HAP-1 (cell line): ENCODE results near the gene IREB2.
"Not testable (repeated sequence)": the region's sequence is repeated elsewhere in the genome, so short reads cannot be mapped to it uniquely, and the experiment has no call there.

Source experiments
- DNase-seq, 2 experiments: peaks; one replicate each; pipeline ENCODE4 v3.0.0-alpha.2; 2016 to 2020; ENCODE audit warnings: low spot score in 2 of 2
- H3K27me3 ChIP-seq: fragments of 250-450 bp; sonication (Bioruptor Pico); 2 replicates; pipeline ENCODE4 v1.5.1; 2020; ENCODE audit warnings: low read depth, mild to moderate bottlenecking, moderate library complexity
- H3K36me3 ChIP-seq: fragments of 250-450 bp; sonication (Bioruptor Pico); replicated peaks from 2 replicates; pipeline ENCODE4 v1.5.1; 2020; ENCODE audit warnings: mild to moderate bottlenecking
- H3K4me1 ChIP-seq: fragments of 250-450 bp; sonication (Bioruptor Pico); 2 replicates; pipeline ENCODE4 v1.5.1; 2020; ENCODE audit warnings: mild to moderate bottlenecking
- H3K4me3 ChIP-seq: fragments of 250-450 bp; sonication (Bioruptor Pico); 2 replicates; pipeline ENCODE4 v1.5.1; 2020; ENCODE audit warnings: mild to moderate bottlenecking, moderate library complexity
- H3K9me3 ChIP-seq: fragments of 250-450 bp; sonication (Bioruptor Pico); 2 replicates; pipeline ENCODE4 v1.5.1; 2020; ENCODE audit warnings: mild to moderate bottlenecking, moderate library complexity
- in situ Hi-C: fragments of 300-500 bp; cut with MboI; formaldehyde crosslinking; loops from 3 replicates; pipeline ENCODE4 v1.14.3; 2020; ENCODE audit warnings: low sequenced_read_pairs, inconsistent platforms, mixed read lengths

IREB2 gene

DNA sequence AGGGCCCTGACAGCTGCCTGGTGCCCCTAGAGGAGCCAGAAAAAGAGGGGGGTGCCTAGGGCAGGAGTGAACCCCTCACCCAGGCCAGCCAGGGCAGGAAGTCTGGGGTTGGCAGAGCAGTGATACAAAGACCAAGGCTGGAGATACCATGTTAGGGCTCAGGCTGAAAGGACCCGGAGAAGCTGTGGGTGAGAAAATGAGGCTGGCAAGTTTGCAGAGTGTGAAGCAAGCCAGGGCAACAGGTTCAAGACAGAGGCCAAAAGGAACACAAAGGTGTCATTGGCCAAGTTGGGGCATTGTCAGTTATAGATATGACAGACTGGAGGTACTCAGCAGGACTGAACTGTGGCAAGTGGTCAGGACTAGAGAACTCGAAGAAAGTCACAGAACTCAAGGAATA is 40.6 kb upstream of the IREB2 start:
- in situ Hi-C loops: no loop called here
- no peak overlapping the region for H3K4me3 ChIP-seq
- H3K4me1 ChIP-seq: no peaks in the 10 kb centered on the region
- peaks cover 17% of the 10 kb centered on the region for H3K27me3 ChIP-seq
- DNase-seq: no peak
- H3K36me3 ChIP-seq: no peaks in the 10 kb centered on the region
- 0 out of 2 replicates have a peak, but pooled peaks cover 2% of the 10 kb centered on the region for H3K9me3 ChIP-seq

DNA sequence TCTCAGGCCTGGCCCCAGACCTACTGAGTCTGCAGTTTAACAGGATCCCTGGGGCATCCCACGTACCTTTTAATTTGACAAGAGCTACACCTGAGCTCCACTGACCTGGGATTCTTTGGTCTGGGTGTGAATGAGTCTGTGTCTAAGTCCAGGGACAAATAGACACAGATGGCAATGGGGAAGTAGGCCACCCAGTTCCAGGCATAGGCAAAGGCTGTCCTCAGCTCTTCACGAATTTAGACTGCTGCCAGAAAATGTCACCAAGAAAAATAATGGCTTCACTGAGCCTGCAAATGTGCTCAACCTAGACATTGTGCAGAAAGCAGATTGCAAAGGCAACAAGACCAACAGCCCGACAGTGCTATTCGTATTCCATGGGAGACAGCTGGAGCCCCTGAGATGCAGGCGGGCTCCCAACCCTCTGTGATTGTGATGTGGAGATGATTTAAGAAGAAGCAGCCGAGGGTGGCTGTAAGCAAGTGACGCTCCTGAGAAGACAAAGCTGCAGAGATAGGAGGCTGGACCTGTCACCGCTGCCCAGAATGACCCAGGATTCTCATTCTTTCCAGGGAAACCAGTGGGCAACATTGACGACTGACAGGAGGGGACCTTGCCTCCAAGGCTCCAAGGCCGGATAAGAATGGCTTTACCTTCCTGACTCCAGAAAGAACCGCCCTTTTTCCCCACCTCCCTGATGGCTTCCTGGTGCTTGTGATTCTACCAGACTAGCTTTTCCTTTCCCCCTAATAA is 39.8 kb upstream of the IREB2 start:
- H3K27me3 ChIP-seq: peaks cover 19% of the 10 kb centered on the region
- H3K36me3 ChIP-seq: no peaks in the 10 kb centered on the region
- no peak overlapping the region for H3K4me3 ChIP-seq
- 0 out of 2 replicates have a peak, but pooled peaks cover 2% of the 10 kb centered on the region for H3K9me3 ChIP-seq
- no peak for DNase-seq
- H3K4me1 ChIP-seq: no peaks in the 10 kb centered on the region
- in situ Hi-C loops: no loop called here

DNA sequence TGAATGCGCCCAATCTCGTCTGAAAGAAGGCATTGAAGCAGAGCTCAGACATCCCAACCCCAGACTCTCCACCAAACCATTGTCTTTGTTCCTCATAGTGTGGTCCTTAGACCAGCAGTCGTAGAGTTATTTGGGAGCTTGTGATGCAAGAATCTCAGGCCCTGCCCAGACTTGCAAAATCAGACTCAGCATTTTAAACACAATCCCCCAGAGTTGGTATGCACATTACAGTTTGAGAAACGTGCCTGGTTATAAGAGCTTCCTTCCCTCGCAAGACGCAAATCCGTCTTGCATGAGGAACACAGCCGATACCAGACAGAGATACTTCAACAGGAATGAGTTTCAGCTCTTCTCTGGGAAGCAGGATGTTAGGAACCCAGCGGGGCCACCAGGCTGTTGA is 38.9 kb upstream of the IREB2 start:
- H3K36me3 ChIP-seq: no peaks in the 10 kb centered on the region
- no peak for DNase-seq
- no peak overlapping the region for H3K4me3 ChIP-seq
- H3K9me3 ChIP-seq: 0 out of 2 replicates have a peak, but pooled peaks cover 2% of the 10 kb centered on the region
- peaks cover 19% of the 10 kb centered on the region for H3K27me3 ChIP-seq
- H3K4me1 ChIP-seq: no peaks in the 10 kb centered on the region
- in situ Hi-C loops: no loop called here

GRCh38 chr15:78402061-78402610 is 35.9 kb upstream of the IREB2 start:
- H3K4me1 ChIP-seq: no peaks in the 10 kb centered on the region
- in situ Hi-C loops: no loop called here
- no peak for DNase-seq
- H3K27me3 ChIP-seq: peaks cover 16% of the 10 kb centered on the region
- H3K4me3 ChIP-seq: no peak overlapping the region
- H3K9me3 ChIP-seq: 0 out of 2 replicates have a peak, but pooled peaks cover 2% of the 10 kb centered on the region
- no peaks in the 10 kb centered on the region for H3K36me3 ChIP-seq

- peaks cover 28% of the 10 kb centered on the region for H3K27me3 ChIP-seq
- no peaks in the 10 kb centered on the region for H3K4me1 ChIP-seq
- H3K9me3 ChIP-seq: 0 out of 2 replicates have a peak, but pooled peaks cover 2% of the 10 kb centered on the region
- no peak for DNase-seq
- H3K4me3 ChIP-seq: no peak overlapping the region
- H3K36me3 ChIP-seq: no peaks in the 10 kb centered on the region
- in situ Hi-C loops: no loop called here
Observed at GRCh38 chr15:78404125-78404524, 33.9 kb upstream of the IREB2 start.

DNA sequence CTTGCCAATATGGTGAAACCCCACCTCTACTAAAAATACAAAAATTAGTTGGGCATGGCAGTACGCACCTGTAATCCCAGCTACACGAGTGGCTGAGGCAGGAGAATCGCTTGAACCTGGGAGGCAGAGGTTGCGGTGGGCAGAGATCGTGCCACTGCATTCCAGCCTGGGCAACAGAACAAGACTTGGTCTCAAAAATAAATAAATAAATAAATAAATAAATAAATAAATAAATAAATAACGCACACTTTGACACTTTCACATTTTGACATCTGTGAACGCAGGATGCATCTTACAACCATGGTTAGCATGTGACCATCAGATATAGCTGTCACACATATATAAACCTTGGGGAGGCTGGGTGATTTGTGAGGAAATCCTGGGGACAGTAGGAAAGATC is 33.2 kb upstream of the IREB2 start:
- H3K9me3 ChIP-seq, H3K36me3 ChIP-seq, DNase-seq, H3K4me3 ChIP-seq, H3K4me1 ChIP-seq, in situ Hi-C loops: not testable (repeated sequence)
- peaks cover 29% of the 10 kb centered on the region for H3K27me3 ChIP-seq

DNA sequence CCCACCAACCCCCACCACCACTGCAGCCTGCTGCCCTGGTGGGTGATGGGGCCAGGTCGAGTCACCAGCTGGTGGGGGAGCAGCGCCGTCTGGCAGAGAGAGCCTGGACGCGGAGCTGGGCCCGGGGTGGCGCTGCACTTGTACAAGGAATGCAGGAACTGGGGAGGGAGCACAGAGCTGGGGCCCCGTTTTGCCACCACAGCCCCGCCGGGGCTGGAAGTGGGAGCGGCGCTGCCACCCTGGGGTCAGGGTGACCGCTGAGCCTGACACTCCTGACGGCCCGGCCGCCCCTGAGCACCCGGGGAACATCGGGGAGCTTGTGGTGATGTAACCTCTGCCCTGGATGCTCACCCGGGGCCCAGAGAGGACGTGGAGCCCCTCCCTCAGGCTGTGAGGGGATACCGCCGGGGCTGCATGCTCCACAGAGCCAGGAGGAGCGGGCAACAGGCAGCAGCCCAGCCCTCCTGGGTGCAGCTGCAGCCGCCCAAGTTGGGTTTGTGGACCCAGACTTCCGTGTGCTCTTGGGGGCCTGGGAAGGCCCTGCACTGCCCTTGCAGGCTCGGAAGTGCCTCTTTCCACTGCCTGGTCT is 32.6 kb upstream of the IREB2 start:
- Histone ChIP-seq H3K4me3 (no peak overlapping the region), H3K36me3 (no peaks in the 10 kb centered on the region), H3K9me3 (0 out of 2 replicates have a peak, but pooled peaks cover 2% of the 10 kb centered on the region), H3K4me1 (no peaks in the 10 kb centered on the region), H3K27me3 (peaks cover 24% of the 10 kb centered on the region)
- no peak for DNase-seq
- in situ Hi-C loops: no loop called here

GRCh38 chr15:78406016-78406585 is 31.9 kb upstream of the IREB2 start:
- no peak overlapping the region for H3K4me3 ChIP-seq

DNA sequence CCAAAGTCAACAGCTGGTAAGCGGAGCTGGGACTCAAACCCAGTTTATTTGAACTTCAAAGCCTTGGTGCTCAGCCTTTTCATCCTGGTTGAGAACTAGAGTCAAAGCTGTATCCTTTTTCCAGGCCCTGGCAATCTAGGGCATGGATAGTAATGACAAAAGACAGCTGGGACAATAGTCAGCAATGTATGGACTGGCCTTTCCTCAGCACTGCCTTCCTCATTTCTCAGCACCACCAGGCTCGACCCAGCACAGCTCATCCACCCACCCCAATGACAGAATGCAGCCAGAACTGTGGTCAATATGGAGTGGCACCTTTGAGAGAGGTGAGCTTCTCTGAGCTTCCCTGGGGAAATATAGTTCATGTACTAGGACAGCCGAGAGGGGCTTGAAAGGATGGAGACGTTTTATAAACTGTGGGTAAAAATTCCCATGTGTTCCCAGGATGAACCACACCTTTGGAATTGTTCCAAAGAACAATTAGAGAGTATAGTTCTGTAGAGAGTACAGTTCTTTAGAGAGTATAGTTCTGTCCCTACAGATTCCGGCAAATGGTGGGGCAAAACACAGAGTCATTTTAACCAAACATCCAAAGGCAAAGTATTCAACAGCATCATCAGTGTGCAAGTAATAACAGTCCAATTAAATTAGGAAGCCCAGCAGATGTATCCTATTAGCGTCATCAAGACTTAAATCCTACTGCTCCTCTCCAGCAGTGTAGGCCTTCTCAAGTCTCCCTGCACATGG is 30.2 kb upstream of the IREB2 start:
- Histone ChIP-seq H3K27me3 (peaks cover 21% of the 10 kb centered on the region), H3K4me3 (no peak overlapping the region), H3K36me3 (no peaks in the 10 kb centered on the region), H3K4me1 (peaks cover 7% of the 10 kb centered on the region; the same call in 1 of the 2 replicates), H3K9me3 (no peaks in the 10 kb centered on the region)
- DNase-seq: no peak
- in situ Hi-C loops: no loop called here

More at GRCh38 chr15:78406016-78406585, 31.9 kb upstream of the IREB2 start:
- Histone ChIP-seq H3K36me3 (no peaks in the 10 kb centered on the region), H3K4me1 (peaks cover 2% of the 10 kb centered on the region; the same call in 1 of the 2 replicates), H3K9me3 (no peaks in the 10 kb centered on the region), H3K27me3 (peaks cover 24% of the 10 kb centered on the region)
- no peak for DNase-seq
- in situ Hi-C loops: no loop called here

GRCh38 chr15:78408355-78408640 is 29.7 kb upstream of the IREB2 start:
- H3K36me3 ChIP-seq: no peaks in the 10 kb centered on the region
- H3K9me3 ChIP-seq: no peaks in the 10 kb centered on the region
- in situ Hi-C loops: no loop called here
- no peak for DNase-seq
- H3K4me1 ChIP-seq: peaks cover 7% of the 10 kb centered on the region; the same call in 1 of the 2 replicates
- no peak overlapping the region for H3K4me3 ChIP-seq
- peaks cover 26% of the 10 kb centered on the region for H3K27me3 ChIP-seq

DNA sequence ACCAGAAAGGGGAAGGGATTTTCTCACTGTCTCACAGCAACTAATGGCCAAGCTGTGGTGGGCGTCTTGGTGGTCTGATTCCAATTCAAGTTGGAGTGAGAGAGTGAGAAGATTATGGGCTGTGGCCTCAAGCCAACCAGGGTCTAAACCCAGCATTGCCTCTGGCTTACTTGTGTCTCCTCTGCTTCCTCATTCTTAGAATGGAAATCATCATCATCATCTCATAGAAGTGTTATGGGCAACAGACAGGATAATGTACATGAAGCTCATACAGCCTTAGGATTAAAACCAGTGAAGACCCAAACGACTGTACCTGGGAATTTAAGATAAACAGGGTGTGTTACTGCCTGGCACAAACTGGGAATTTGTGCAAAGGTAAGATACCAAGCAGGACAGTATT is 29.1 kb upstream of the IREB2 start:
- H3K27me3 ChIP-seq: peaks cover 33% of the 10 kb centered on the region
- no peak for DNase-seq
- in situ Hi-C loops: no loop called here
- H3K4me3 ChIP-seq: no peak overlapping the region
- no peaks in the 10 kb centered on the region for H3K36me3 ChIP-seq
- peaks cover 7% of the 10 kb centered on the region; the same call in 1 of the 2 replicates for H3K4me1 ChIP-seq
- no peaks in the 10 kb centered on the region for H3K9me3 ChIP-seq

DNA sequence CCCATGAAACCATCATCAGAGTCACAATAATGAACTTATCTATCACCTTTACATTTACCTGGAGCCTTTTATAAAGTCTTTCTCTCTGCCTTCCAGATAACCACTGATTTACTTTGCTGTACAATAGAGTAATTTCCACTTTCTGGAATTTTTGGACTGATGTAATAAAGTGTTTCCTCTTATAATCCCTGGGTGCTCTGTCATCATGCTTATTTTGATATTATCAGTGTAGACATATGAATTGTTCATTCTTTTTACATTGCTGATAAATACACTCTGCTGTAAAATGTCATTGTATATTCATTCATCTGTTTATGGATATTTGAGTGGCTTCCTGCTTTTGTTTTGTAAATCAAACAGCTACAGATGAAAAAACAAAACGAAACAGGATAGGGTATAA is 27.0 kb upstream of the IREB2 start:
- H3K27me3 ChIP-seq: peaks cover 54% of the 10 kb centered on the region
- H3K36me3 ChIP-seq: no peaks in the 10 kb centered on the region
- peak in 1 of 2 experiments; percentile 47 for DNase-seq
- in situ Hi-C loops: no loop called here
- H3K4me3 ChIP-seq: no peak overlapping the region
- H3K9me3 ChIP-seq: no peaks in the 10 kb centered on the region
- peaks cover 7% of the 10 kb centered on the region; the same call in 1 of the 2 replicates for H3K4me1 ChIP-seq

DNA sequence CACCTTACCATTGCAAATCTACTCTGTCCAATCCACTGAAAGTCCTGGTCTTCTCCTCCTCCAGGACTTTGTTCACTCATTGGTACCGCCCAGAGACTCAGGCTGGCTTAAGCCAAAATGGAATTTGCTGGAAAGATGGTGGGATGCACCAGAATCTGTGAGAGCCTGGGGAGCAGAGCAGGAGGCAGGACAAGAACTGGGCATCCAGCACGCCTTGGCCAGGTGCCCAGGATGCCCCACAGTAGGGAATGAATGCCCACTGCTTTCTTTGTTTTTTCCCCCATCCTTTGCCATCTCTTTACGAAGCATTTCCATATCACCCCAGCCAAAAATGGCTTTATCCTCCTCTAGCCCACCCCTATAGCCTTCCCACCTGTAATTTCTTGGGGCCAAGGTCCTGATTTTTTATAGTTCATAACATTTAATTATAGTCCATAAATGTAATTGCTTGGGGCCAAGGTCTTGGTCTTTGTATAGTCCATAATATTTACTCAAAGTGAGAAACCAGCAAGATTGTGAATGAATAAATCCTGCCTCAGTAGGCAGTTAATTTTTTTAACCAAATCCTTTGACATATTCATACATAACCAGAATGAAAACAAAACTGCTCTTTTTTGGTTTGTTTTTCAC is 23.3 kb upstream of the IREB2 start:
- Histone ChIP-seq H3K4me1 (peaks cover 7% of the 10 kb centered on the region; the same call in 1 of the 2 replicates), H3K36me3 (no peaks in the 10 kb centered on the region), H3K27me3 (peaks cover 45% of the 10 kb centered on the region), H3K4me3 (no peak overlapping the region), H3K9me3 (no peaks in the 10 kb centered on the region)
- no peak for DNase-seq
- in situ Hi-C loops: loop anchor here (5.0 kb wide), 1 partner anchor 102 kb away; no protein-coding TSS in a partner anchor
